NCI-H446 treated with DMSO at 0.1 percent for 48 hours (cell line): ENCODE data around the gene GPR160.
"Not testable (repeated sequence)": the region's sequence is repeated elsewhere in the genome, so short reads cannot be mapped to it uniquely, and the experiment has no call there.

Source experiments
- DNase-seq: peaks from one replicate; lab custom pipeline; 2025; lab: John Stamatoyannopoulos, UW

GPR160 gene

GRCh38 chr3:170111147-170111771 lies 73.5 kb downstream of the GPR160 start:
- no peak for DNase-seq

- DNase-seq = not testable (repeated sequence)
Measured at GRCh38 chr3:170114165-170114564, 76.4 kb downstream of the GPR160 start.

- DNase-seq = no peak
Measured at GRCh38 chr3:170117134-170117533, 79.3 kb downstream of the GPR160 start.

- DNase-seq = no peak
Measured at GRCh38 chr3:170128259-170128976, 90.6 kb downstream of the GPR160 start.

GRCh38 chr3:170128977-170129431 lies 91.2 kb downstream of the GPR160 start:
- no peak for DNase-seq

GRCh38 chr3:170130532-170130931 lies 92.7 kb downstream of the GPR160 start:
- DNase-seq = no peak

GRCh38 chr3:170132335-170132734 lies 94.5 kb downstream of the GPR160 start:
- DNase-seq = no peak
